ENCODE results near the gene QSOX1.

- TF ChIP-seq POLR2A (IDR thresholded peaks at IDR 0.05; ENCODE audit: low read depth, low read length): no peak
- TF ChIP-seq TAF1 (IDR thresholded peaks at IDR 0.05; ENCODE audit: low read depth, low read length): no peak
Measured at GRCh38 chr1:180250883-180251509, 96.3 kb downstream of the QSOX1 start.
